Cardiac muscle cell (in vitro differentiated cells and primary cell): ENCODE results near the gene CLDN9. TPM values are rescaled to one million over a fixed set of nuclear protein-coding genes. Genes with fewer than 3 reads are reported as not detected.

Experiments used
- DNase-seq, 2 donors: peaks; one replicate each; pipeline versions ENCODE4 v3.0.0 to v3.0.0-alpha.2; 2010 to 2017; ENCODE audit warnings: low read depth in 1 of 2, low spot score in 1 of 2
- H3K27ac ChIP-seq: fragments of 200-600 bp; sonication (generic); 2 replicates; pipeline ENCODE4 v1.5.1; 2016
- H3K27me3 ChIP-seq: fragments of 200-600 bp; sonication (generic); 2 replicates; pipeline ENCODE4 v1.6.0; 2016; ENCODE audit warnings: control low read depth
- H3K36me3 ChIP-seq: fragments of 200-600 bp; sonication (generic); 2 replicates; pipeline ENCODE4 v1.5.1; 2016; ENCODE audit warnings: control low read depth
- H3K4me1 ChIP-seq: fragments of 200-600 bp; sonication (generic); 2 replicates; pipeline ENCODE4 v1.8.1; 2017; ENCODE audit warnings: low read depth, mild to moderate bottlenecking, mixed run types
- H3K4me3 ChIP-seq: fragments of 200-600 bp; sonication (generic); 2 replicates; pipeline ENCODE4 v1.5.1; 2016; ENCODE audit warnings: mild to moderate bottlenecking
- H3K9me3 ChIP-seq: fragments of 200-600 bp; sonication (generic); 2 replicates; pipeline ENCODE4 v1.5.1; 2017; ENCODE audit warnings: low read depth, mild to moderate bottlenecking, control low read depth
- CTCF ChIP-seq: IDR thresholded peaks from 2 replicates; pipeline ENCODE4 v1.5.1; 2012; ENCODE audit warnings: low read depth, mild to moderate bottlenecking, low read length
- polyA plus RNA-seq: library from polyadenylated mRNA; unstranded; fragments of >200 nt; fragmentation: Nextera tagmentation; extraction: Ambion mirVana; gene quantifications from 2 replicates; pipeline ENCODE4 v1.2.1, GENCODE V29; 2016
- total RNA-seq: library from RNA; depleted of rRNA; stranded (reverse); fragments of >200 nt; gene quantifications from 2 replicates; pipeline ENCODE4 v1.2.3, GENCODE V29; 2016

Gene CLDN9
- total and polyA plus RNA-seq, 2 experiments from 2014 or later: 6.3 to 8.5 TPM

GRCh38 chr16:3015865-3016521, 3.3 kb downstream of the CLDN9 start:
- TF ChIP-seq CTCF: no peak
- no peaks in the 10 kb centered on the region for H3K27me3 ChIP-seq
- no peak for DNase-seq
- no peaks in the 10 kb centered on the region for H3K36me3 ChIP-seq
- peaks cover 16% of the 10 kb centered on the region for H3K4me1 ChIP-seq
- no peak overlapping the region for H3K27ac ChIP-seq
- no peaks in the 10 kb centered on the region for H3K9me3 ChIP-seq
- H3K4me3 ChIP-seq: no peak overlapping the region

DNA sequence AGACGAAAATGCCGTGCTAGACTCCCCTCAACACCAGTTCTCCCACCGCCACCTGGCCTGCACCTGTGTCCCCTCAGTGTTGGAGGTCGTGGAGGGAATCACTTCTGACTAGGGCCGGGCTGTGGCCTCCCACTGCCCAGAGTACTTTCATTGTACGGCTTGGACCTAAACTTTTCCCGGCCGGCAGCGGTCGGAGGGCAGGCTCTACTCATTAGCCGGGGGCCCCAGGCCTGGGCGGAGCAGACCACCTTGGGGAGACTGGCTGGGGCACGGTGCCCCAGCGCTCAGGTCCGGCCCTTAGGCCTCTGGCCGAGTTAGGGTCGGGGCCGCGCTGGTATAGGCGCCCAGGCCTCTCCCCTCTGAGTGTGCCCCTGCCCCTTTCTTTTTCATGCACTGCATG, 4.6 kb downstream of the CLDN9 start:
- no peaks in the 10 kb centered on the region for H3K9me3 ChIP-seq
- peak overlapping the region; percentile 76 for H3K4me3 ChIP-seq
- peak overlapping the region; percentile 87 for H3K27ac ChIP-seq
- TF ChIP-seq CTCF: no peak
- DNase-seq: no peak
- peaks cover 18% of the 10 kb centered on the region for H3K4me1 ChIP-seq
- no peaks in the 10 kb centered on the region for H3K36me3 ChIP-seq
- H3K27me3 ChIP-seq: no peaks in the 10 kb centered on the region

- Histone ChIP-seq H3K36me3 (no peaks in the 10 kb centered on the region), H3K4me3 (peak within 1 kb of the TSS; percentile 76), H3K27me3 (no peaks in the 10 kb centered on the region), H3K9me3 (no peaks in the 10 kb centered on the region), H3K27ac (peak within 1 kb of the TSS; percentile 87), H3K4me1 (peaks cover 18% of the 10 kb centered on the region)
- DNase-seq: peak in 1 of 2 donors; percentile 94
- TF ChIP-seq CTCF: peak; percentile 29
Observed at GRCh38 chr16:3017794-3018506, 5.2 kb downstream of the CLDN9 start, which contains the start of gene CLDN6. CLDN6 (minus strand) TSS chr16:3018183; CDS start chr16:3016021, 2,162 bp downstream.

DNA sequence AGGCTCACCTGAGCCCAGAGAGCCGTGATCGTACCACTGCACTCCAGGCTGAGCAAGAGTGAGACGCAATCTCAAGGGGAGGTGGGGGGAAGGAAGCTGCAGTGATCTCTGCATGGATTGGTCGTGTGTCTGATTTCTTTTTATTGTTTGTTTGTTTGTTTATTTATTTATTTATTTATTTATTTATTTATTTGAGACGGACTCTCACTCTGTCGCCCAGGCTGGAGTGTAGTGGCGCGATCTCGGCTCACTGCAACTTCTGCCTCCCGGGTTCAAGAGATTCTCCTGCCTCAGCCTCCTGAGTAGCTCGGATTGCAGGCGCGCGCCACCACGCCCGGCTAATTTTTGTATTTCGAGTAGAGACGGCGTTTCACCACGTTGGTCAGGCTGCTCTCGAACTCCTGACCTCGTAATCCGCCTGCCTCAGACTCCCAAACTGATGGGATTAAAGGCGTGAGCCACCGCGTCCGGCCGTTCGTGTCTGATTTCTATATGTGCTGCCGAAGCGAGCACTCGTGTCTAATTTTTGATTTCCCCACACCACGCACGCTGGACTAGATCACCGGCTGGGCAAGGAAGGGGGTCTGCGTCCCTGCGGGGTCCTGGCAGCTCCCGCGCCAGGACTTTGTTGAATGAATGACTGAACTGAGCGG, 7.0 kb downstream of the CLDN9 start:
- peak overlapping the region; percentile 97 for H3K27ac ChIP-seq
- H3K4me3 ChIP-seq: peak overlapping the region; percentile 74
- no peaks in the 10 kb centered on the region for H3K9me3 ChIP-seq

GRCh38 chr16:3020247-3020603, 7.5 kb downstream of the CLDN9 start, which contains the start of gene TNFRSF12A:
TNFRSF12A (plus strand) TSS chr16:3020368; CDS start chr16:3020398, 30 bp downstream.
- peak within 1 kb of the TSS; percentile 74 for H3K4me3 ChIP-seq
- H3K9me3 ChIP-seq: no peaks in the 10 kb centered on the region
- H3K27ac ChIP-seq: peak within 1 kb of the TSS; percentile 97
- no peaks in the 10 kb centered on the region for H3K27me3 ChIP-seq
- DNase-seq: peak; percentile 80 to 92
- H3K36me3 ChIP-seq: no peaks in the 10 kb centered on the region
- peaks cover 22% of the 10 kb centered on the region for H3K4me1 ChIP-seq
- TF ChIP-seq CTCF: no peak

More for the DNA sequence above, 7.0 kb downstream of the CLDN9 start:
- no peak for DNase-seq
- Histone ChIP-seq H3K27me3 (no peaks in the 10 kb centered on the region), H3K36me3 (no peaks in the 10 kb centered on the region), H3K4me1 (peaks cover 22% of the 10 kb centered on the region)
- TF ChIP-seq CTCF: no peak
